Neural cell (in vitro differentiated cells): ENCODE measurements around the gene BSN.

Source experiments
- MXI1 ChIP-seq: fragments of 450-650 bp; conservative IDR thresholded peaks from 2 replicates; pipeline ENCODE4 v1.6.1; 2014; ENCODE audit warnings: antibody characterized with exemption, mild to moderate bottlenecking; ENCODE audit not compliant: poor library complexity, severe bottlenecking
- POLR2AphosphoS5 ChIP-seq: IDR thresholded peaks from 2 replicates; pipeline ENCODE4 v1.6.1; 2012
- TAF1 ChIP-seq: IDR thresholded peaks from 2 replicates; pipeline ENCODE4 v1.6.1; 2012; ENCODE audit warnings: low read depth
- TF ChIP-seq, protein P1 (sequence below): fragments of 450-650 bp; IDR thresholded peaks from 2 replicates; pipeline ENCODE4 v1.5.1; 2014; ENCODE audit warnings: antibody characterized with exemption, mild to moderate bottlenecking, moderate library complexity; ENCODE audit not compliant: poor library complexity, severe bottlenecking
- TF ChIP-seq, protein P2 (sequence below): IDR thresholded peaks from 2 replicates; pipeline ENCODE4 v1.6.1; 2012; ENCODE audit warnings: borderline replicate concordance

DNA sequence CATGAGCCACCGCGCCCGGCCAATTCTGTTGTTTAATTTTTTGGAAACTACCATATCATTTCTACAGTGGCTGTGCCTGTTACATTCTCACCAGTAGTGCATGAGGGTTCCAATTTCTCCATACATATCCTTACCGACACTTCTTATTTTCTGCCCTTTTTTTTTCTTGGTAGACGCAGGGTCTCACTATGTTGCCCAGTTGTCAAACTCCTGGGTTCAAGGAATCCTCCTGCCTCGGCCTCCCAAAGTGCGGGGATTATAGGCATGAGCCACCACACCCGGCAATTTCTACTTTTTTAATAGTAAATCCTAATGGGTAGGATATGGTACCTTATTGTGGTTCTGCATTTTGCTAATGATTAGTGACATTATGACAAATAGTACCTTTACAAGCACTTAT is 155.6 kb downstream of the BSN start:
- TF ChIP-seq, protein P1, sequence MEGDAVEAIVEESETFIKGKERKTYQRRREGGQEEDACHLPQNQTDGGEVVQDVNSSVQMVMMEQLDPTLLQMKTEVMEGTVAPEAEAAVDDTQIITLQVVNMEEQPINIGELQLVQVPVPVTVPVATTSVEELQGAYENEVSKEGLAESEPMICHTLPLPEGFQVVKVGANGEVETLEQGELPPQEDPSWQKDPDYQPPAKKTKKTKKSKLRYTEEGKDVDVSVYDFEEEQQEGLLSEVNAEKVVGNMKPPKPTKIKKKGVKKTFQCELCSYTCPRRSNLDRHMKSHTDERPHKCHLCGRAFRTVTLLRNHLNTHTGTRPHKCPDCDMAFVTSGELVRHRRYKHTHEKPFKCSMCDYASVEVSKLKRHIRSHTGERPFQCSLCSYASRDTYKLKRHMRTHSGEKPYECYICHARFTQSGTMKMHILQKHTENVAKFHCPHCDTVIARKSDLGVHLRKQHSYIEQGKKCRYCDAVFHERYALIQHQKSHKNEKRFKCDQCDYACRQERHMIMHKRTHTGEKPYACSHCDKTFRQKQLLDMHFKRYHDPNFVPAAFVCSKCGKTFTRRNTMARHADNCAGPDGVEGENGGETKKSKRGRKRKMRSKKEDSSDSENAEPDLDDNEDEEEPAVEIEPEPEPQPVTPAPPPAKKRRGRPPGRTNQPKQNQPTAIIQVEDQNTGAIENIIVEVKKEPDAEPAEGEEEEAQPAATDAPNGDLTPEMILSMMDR = no peak
- no peak for TF ChIP-seq POLR2AphosphoS5
- TF ChIP-seq TAF1 = no peak
- TF ChIP-seq, protein P2, sequence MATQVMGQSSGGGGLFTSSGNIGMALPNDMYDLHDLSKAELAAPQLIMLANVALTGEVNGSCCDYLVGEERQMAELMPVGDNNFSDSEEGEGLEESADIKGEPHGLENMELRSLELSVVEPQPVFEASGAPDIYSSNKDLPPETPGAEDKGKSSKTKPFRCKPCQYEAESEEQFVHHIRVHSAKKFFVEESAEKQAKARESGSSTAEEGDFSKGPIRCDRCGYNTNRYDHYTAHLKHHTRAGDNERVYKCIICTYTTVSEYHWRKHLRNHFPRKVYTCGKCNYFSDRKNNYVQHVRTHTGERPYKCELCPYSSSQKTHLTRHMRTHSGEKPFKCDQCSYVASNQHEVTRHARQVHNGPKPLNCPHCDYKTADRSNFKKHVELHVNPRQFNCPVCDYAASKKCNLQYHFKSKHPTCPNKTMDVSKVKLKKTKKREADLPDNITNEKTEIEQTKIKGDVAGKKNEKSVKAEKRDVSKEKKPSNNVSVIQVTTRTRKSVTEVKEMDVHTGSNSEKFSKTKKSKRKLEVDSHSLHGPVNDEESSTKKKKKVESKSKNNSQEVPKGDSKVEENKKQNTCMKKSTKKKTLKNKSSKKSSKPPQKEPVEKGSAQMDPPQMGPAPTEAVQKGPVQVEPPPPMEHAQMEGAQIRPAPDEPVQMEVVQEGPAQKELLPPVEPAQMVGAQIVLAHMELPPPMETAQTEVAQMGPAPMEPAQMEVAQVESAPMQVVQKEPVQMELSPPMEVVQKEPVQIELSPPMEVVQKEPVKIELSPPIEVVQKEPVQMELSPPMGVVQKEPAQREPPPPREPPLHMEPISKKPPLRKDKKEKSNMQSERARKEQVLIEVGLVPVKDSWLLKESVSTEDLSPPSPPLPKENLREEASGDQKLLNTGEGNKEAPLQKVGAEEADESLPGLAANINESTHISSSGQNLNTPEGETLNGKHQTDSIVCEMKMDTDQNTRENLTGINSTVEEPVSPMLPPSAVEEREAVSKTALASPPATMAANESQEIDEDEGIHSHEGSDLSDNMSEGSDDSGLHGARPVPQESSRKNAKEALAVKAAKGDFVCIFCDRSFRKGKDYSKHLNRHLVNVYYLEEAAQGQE = no peak
- TF ChIP-seq MXI1 = no peak
